ENCODE results near the gene KIR2DL4. TPM values are rescaled to one million over a fixed set of nuclear protein-coding genes. Genes with fewer than 3 reads are reported as not detected.
A peak's percentile ranks its signal among the peaks of the same experiment; 100 is the strongest.

Gene KIR2DL4
- total and polyA plus RNA-seq, 7 donors = 0.05 TPM; not detected in 6

DNA sequence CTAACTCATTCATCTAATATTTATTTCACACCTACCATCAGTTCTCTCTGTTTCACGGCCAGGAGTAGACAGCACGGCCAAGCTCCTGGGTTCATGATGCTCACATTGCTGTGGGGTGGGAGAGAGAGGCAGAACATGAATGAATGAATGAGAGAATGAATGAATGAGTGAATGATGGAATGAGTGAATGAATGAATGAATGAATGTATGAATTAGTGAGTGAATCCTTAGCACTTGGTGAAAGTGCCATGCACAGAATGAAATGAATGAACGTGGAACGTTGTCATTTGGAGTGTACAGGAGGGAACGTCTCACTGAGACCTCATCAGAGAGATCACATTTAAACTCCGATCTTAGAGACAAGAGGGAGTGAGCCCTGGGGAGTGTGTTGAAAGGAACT lies 11.9 kb upstream of the KIR2DL4 start:
- H3K4me3 ChIP-seq = no peak overlapping the region
- TF ChIP-seq, protein P1, sequence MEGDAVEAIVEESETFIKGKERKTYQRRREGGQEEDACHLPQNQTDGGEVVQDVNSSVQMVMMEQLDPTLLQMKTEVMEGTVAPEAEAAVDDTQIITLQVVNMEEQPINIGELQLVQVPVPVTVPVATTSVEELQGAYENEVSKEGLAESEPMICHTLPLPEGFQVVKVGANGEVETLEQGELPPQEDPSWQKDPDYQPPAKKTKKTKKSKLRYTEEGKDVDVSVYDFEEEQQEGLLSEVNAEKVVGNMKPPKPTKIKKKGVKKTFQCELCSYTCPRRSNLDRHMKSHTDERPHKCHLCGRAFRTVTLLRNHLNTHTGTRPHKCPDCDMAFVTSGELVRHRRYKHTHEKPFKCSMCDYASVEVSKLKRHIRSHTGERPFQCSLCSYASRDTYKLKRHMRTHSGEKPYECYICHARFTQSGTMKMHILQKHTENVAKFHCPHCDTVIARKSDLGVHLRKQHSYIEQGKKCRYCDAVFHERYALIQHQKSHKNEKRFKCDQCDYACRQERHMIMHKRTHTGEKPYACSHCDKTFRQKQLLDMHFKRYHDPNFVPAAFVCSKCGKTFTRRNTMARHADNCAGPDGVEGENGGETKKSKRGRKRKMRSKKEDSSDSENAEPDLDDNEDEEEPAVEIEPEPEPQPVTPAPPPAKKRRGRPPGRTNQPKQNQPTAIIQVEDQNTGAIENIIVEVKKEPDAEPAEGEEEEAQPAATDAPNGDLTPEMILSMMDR (IDR thresholded peaks at IDR 0.05) = no peak
- no peaks in the 10 kb centered on the region for H3K4me1 ChIP-seq
- intact Hi-C loops (cut with DNase I) = no loop called here
- WGBS, 3 donors = 72 to 75% (median 74%) methylated on average over 6 of the region's 6 CpGs
- no peaks in the 10 kb centered on the region for H3K36me3 ChIP-seq (ENCODE audit: insufficient read depth in 1 of 2, low read depth in 1 of 2)
- H3K9me3 ChIP-seq = no peaks in the 10 kb centered on the region
- no peak overlapping the region for H3K27ac ChIP-seq
- no peaks in the 10 kb centered on the region for H3K27me3 ChIP-seq (ENCODE audit: insufficient read depth in 3 of 3, low read length in 2 of 3)
- ATAC-seq (no peak), DNase-seq (no peak)

DNA sequence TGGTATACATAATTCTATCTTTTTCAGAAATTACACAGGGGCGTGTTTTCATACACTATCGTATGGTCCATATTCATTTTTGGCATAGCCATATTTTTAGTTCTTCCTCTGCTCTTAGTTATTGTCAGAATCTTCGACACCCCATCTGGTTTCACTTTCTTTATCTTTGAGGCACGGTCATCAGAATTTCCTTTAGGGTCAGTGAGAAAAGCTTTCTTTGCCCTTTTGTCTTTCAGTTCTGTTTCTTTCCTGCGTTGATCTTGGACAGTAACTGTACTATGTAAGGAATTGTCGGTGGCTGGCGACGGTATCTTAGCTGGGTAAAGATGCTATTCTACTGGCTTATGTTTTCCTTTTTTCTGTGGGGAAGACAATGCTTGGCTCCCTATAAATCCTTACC lies 10.6 kb upstream of the KIR2DL4 start:
- ATAC-seq = no peak

DNA sequence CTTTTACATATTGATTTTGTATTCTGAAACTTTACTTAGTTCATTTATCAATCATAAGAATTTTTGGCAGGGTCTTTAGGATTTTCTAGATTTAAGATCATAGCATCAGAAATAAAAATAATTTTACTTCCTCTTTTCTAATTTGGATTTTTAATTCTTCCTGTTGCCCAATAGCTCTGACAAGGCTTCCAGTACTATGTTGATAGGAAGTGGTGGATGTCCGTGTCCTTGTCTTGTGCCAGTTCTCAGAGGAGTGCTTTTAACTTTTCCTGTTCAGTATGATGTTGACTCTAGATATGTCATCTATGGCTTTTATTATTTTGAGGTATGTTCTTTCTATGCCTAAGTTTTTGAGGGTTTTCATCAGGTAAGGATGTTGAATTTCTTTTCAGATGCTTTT lies 7.7 kb upstream of the KIR2DL4 start:
- no peaks in the 10 kb centered on the region for H3K9me3 ChIP-seq
- no peaks in the 10 kb centered on the region for H3K4me1 ChIP-seq
- no peak overlapping the region for H3K4me3 ChIP-seq
- no peaks in the 10 kb centered on the region for H3K27me3 ChIP-seq (ENCODE audit: insufficient read depth in 3 of 3, low read length in 2 of 3)
- DNase-seq (no peak), ATAC-seq (no peak)
- 53 to 56% (median 55%) methylated on average over 1 of the region's 1 CpG for WGBS, 3 donors
- TF ChIP-seq, protein P1 (IDR thresholded peaks at IDR 0.05) = no peak
- no peaks in the 10 kb centered on the region for H3K36me3 ChIP-seq (ENCODE audit: insufficient read depth in 1 of 2, low read depth in 1 of 2)
- intact Hi-C loops (cut with DNase I) = no loop called here
- H3K27ac ChIP-seq = no peak overlapping the region

More for the DNA sequence above, 10.6 kb upstream of the KIR2DL4 start:
- Histone ChIP-seq H3K4me1 (no peaks in the 10 kb centered on the region), H3K9me3 (no peaks in the 10 kb centered on the region), H3K36me3 (ENCODE audit: insufficient read depth in 1 of 2, low read depth in 1 of 2) (no peaks in the 10 kb centered on the region), H3K27me3 (ENCODE audit: insufficient read depth in 3 of 3, low read length in 2 of 3) (no peaks in the 10 kb centered on the region), H3K27ac (no peak overlapping the region), H3K4me3 (peak overlapping the region; percentile 31)
- DNase-seq = no peak
- TF ChIP-seq, protein P1 (IDR thresholded peaks at IDR 0.05) = no peak
- intact Hi-C loops (cut with DNase I) = no loop called here
- whole genome bisulfite sequencing, 3 donors = 49 to 60% (median 52%) methylated on average over 8 of the region's 8 CpGs

- 57 to 70% (median 58%) methylated on average over 5 of the region's 5 CpGs for WGBS, 3 donors
- intact Hi-C loops (cut with DNase I) = no loop called here
These were observed 691 bp downstream of the KIR2DL4 start for GRCh38 chr19:54804101-54804500.

DNA sequence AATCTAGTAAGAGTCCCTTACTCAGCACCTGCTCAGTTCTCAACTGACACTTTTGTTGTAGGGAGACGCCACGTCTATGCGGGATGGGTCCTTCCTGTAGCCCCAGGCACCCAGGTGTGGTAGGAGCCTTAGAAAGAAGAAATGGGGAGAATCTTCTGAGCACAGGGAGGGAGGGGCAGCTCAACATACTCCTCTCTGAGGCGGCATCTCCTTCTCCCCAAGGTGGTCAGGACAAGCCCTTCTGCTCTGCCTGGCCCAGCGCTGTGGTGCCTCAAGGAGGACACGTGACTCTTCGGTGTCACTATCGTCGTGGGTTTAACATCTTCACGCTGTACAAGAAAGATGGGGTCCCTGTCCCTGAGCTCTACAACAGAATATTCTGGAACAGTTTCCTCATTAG lies 1.2 kb downstream of the KIR2DL4 start:
- no peaks in the 10 kb centered on the region for H3K36me3 ChIP-seq (ENCODE audit: insufficient read depth in 1 of 2, low read depth in 1 of 2)
- 86 to 90% (median 89%) methylated on average over 10 of the region's 10 CpGs for WGBS, 3 donors
- no peak overlapping the region for H3K4me3 ChIP-seq
- H3K4me1 ChIP-seq = no peaks in the 10 kb centered on the region
- no peaks in the 10 kb centered on the region for H3K9me3 ChIP-seq
- no peaks in the 10 kb centered on the region for H3K27me3 ChIP-seq (ENCODE audit: insufficient read depth in 3 of 3, low read length in 2 of 3)
- H3K27ac ChIP-seq = no peak overlapping the region
- ATAC-seq (no peak), DNase-seq (no peak)
- TF ChIP-seq, protein P1 (IDR thresholded peaks at IDR 0.05) = no peak
- intact Hi-C loops (cut with DNase I) = no loop called here

More at GRCh38 chr19:54804101-54804500, 691 bp downstream of the KIR2DL4 start:
- TF ChIP-seq, protein P1 (IDR thresholded peaks at IDR 0.05) = no peak
- ATAC-seq (no peak), DNase-seq (no peak)
- Histone ChIP-seq H3K27ac (no peak overlapping the region), H3K4me3 (no peak overlapping the region), H3K9me3 (no peaks in the 10 kb centered on the region), H3K4me1 (no peaks in the 10 kb centered on the region), H3K36me3 (ENCODE audit: insufficient read depth in 1 of 2, low read depth in 1 of 2) (no peaks in the 10 kb centered on the region), H3K27me3 (ENCODE audit: insufficient read depth in 3 of 3, low read length in 2 of 3) (no peaks in the 10 kb centered on the region)
